Spinal cord (tissue), 10 donors: ENCODE results near the gene RBL1. TPM values are rescaled to one million over a fixed set of nuclear protein-coding genes. Genes with fewer than 3 reads are reported as not detected.

Experiments used
- DNase-seq, 6 donors: peaks; one replicate each; pipeline versions ENCODE4 v3.0.0 to v3.0.0-alpha.2; 2013 to 2015; ENCODE audit warnings: low spot score in 6 of 6, low read depth in 4 of 6
- H3K27ac ChIP-seq: one replicate; pipeline ENCODE4 v1.5.1; 2013; ENCODE audit warnings: low read depth, low read length, control low read depth
- H3K27me3 ChIP-seq: one replicate; pipeline ENCODE4 v1.6.1; 2013; ENCODE audit warnings: low read length; ENCODE audit not compliant: control insufficient read depth, insufficient read depth
- H3K36me3 ChIP-seq: one replicate; pipeline ENCODE4 v1.6.1; 2013; ENCODE audit warnings: low read length; ENCODE audit not compliant: control insufficient read depth, insufficient read depth
- H3K4me1 ChIP-seq: one replicate; pipeline ENCODE4 v1.6.1; 2013; ENCODE audit warnings: low read length; ENCODE audit not compliant: control insufficient read depth, insufficient read depth
- H3K4me3 ChIP-seq: one replicate; pipeline ENCODE4 v1.5.1; 2013; ENCODE audit warnings: low read depth, low read length, control low read depth
- H3K9me3 ChIP-seq: one replicate; pipeline ENCODE4 v1.6.1; 2013; ENCODE audit warnings: low read length; ENCODE audit not compliant: control insufficient read depth, insufficient read depth
- WGBS: methylation state at CpG from one replicate; pipeline ENCODE4 v1.1.5; 2013; ENCODE audit warnings: missing lambda C conversion rate; ENCODE audit not compliant: insufficient coverage; 5-methylcytosine and 5-hydroxymethylcytosine counted together
- polyA plus RNA-seq, 2 donors: library from polyadenylated mRNA; unstranded; fragments of 120-200 nt; gene quantifications; one replicate each; pipeline ENCODE4 v1.2.1, GENCODE V29; 2013; ENCODE audit not compliant: insufficient read length in 2 of 2
- total RNA-seq, 2 donors: library from RNA; depleted of rRNA in 1 of 2; stranded (reverse); fragments of 120-200 nt in 1 of 2; fragments of >200 nt in 1 of 2; gene quantifications; one replicate each; pipeline versions ENCODE4 v1.2.3 to v1.2.4, GENCODE V29; 2013 to 2014
- donor health status: healthy.

Gene RBL1
- total and polyA plus RNA-seq, 4 donors = 6.4 to 15.4 (median 11.3) TPM

GRCh38 chr20:37120497-37120896 lies 24.7 kb upstream of the RBL1 start:
- no peak overlapping the region for H3K27ac ChIP-seq
- no peak overlapping the region for H3K4me3 ChIP-seq
- H3K27me3 ChIP-seq = no peaks in the 10 kb centered on the region
- WGBS = no CpG with 5 or more reads among the region's 4 CpGs
- no peaks in the 10 kb centered on the region for H3K36me3 ChIP-seq
- no peak for DNase-seq
- H3K4me1 ChIP-seq = no peaks in the 10 kb centered on the region
- no peaks in the 10 kb centered on the region for H3K9me3 ChIP-seq

- Histone ChIP-seq H3K36me3 (no peaks in the 10 kb centered on the region), H3K27ac (no peak overlapping the region), H3K4me1 (no peaks in the 10 kb centered on the region), H3K9me3 (no peaks in the 10 kb centered on the region), H3K4me3 (no peak overlapping the region), H3K27me3 (no peaks in the 10 kb centered on the region)
- WGBS = 93% methylated on average over 4 of the region's 7 CpGs
- no peak for DNase-seq
Observed at GRCh38 chr20:37119356-37120036, 23.7 kb upstream of the RBL1 start.

- no peaks in the 10 kb centered on the region for H3K9me3 ChIP-seq
- DNase-seq = no peak
- no peaks in the 10 kb centered on the region for H3K4me1 ChIP-seq
- no peak overlapping the region for H3K4me3 ChIP-seq
- no peak overlapping the region for H3K27ac ChIP-seq
- H3K27me3 ChIP-seq = no peaks in the 10 kb centered on the region
- WGBS = 91% methylated on average over 8 of the region's 8 CpGs
- H3K36me3 ChIP-seq = no peaks in the 10 kb centered on the region
Observed at GRCh38 chr20:37114012-37114411, 18.2 kb upstream of the RBL1 start.

GRCh38 chr20:37111926-37112455 lies 16.2 kb upstream of the RBL1 start:
- Histone ChIP-seq H3K4me3 (no peak overlapping the region), H3K27me3 (no peaks in the 10 kb centered on the region), H3K36me3 (no peaks in the 10 kb centered on the region), H3K4me1 (no peaks in the 10 kb centered on the region), H3K9me3 (no peaks in the 10 kb centered on the region), H3K27ac (no peak overlapping the region)
- WGBS = no CpG with 5 or more reads among the region's 2 CpGs
- DNase-seq = no peak

- Histone ChIP-seq H3K4me3 (no peak overlapping the region), H3K36me3 (no peaks in the 10 kb centered on the region), H3K9me3 (no peaks in the 10 kb centered on the region), H3K27me3 (no peaks in the 10 kb centered on the region), H3K27ac (no peak overlapping the region), H3K4me1 (no peaks in the 10 kb centered on the region)
- no peak for DNase-seq
- WGBS = 97% methylated on average over 4 of the region's 4 CpGs
Observed at GRCh38 chr20:37108676-37109075, 12.9 kb upstream of the RBL1 start.

- 85% methylated on average over 3 of the region's 6 CpGs for WGBS
- H3K4me3 ChIP-seq = no peak overlapping the region
- no peak for DNase-seq
Observed at GRCh38 chr20:37102571-37102970, 6.8 kb upstream of the RBL1 start.

GRCh38 chr20:37096415-37097041 lies 731 bp upstream of the RBL1 start:
- Histone ChIP-seq H3K4me1 (peaks cover 16% of the 10 kb centered on the region), H3K4me3 (peak overlapping the region; percentile 66), H3K36me3 (peaks cover 4% of the 10 kb centered on the region), H3K27ac (no peak overlapping the region), H3K27me3 (no peaks in the 10 kb centered on the region), H3K9me3 (no peaks in the 10 kb centered on the region)
- DNase-seq = no peak
- WGBS = 43% methylated on average over 6 of the region's 11 CpGs

More at GRCh38 chr20:37102571-37102970, 6.8 kb upstream of the RBL1 start:
- no peaks in the 10 kb centered on the region for H3K27me3 ChIP-seq
- no peaks in the 10 kb centered on the region for H3K9me3 ChIP-seq
- no peaks in the 10 kb centered on the region for H3K4me1 ChIP-seq
- no peaks in the 10 kb centered on the region for H3K36me3 ChIP-seq
- H3K27ac ChIP-seq = no peak overlapping the region

- peak in 2 of 6 donors; percentile 0 to 21 for DNase-seq
- no peaks in the 10 kb centered on the region for H3K9me3 ChIP-seq
- 3% methylated on average over 14 of the region's 19 CpGs for WGBS
- peaks cover 9% of the 10 kb centered on the region for H3K36me3 ChIP-seq
- peak overlapping the region; percentile 66 for H3K4me3 ChIP-seq
- H3K27ac ChIP-seq = no peak overlapping the region
- H3K4me1 ChIP-seq = peaks cover 16% of the 10 kb centered on the region
- no peaks in the 10 kb centered on the region for H3K27me3 ChIP-seq
Observed at GRCh38 chr20:37095108-37095598, 644 bp downstream of the RBL1 start.

- Histone ChIP-seq H3K27me3 (no peaks in the 10 kb centered on the region), H3K27ac (no peak overlapping the region), H3K36me3 (peaks cover 13% of the 10 kb centered on the region), H3K4me1 (peaks cover 12% of the 10 kb centered on the region), H3K4me3 (no peak overlapping the region), H3K9me3 (no peaks in the 10 kb centered on the region)
- WGBS = no CpG with 5 or more reads among the region's 2 CpGs
- DNase-seq = no peak
Observed at GRCh38 chr20:37090407-37090806, 5.4 kb downstream of the RBL1 start.
